GM12878 (cell line): Measurements from ENCODE around the gene SLC35E1. TPM values are rescaled to one million over a fixed set of nuclear protein-coding genes. Genes with fewer than 3 reads are reported as not detected.

Experiments used
- ATAC-seq: fragments of 200-7000 bp; cut with Tn5 transposase; 3 replicates; pipeline ENCODE4 v1.9.1; 2020; ENCODE audit warnings: mild to moderate bottlenecking, moderate library complexity
- BruUV-seq: library from RNA; stranded (reverse); fragments of 400-500 nt; replicated peaks from 2 replicates; lab custom pipeline; 2021; lab: Mats Ljungman, UMichigan
- CTCF ChIA-PET: fragments of 300-600 bp; sonication (Branson Sonifier 250); formaldehyde crosslinking; extraction: SDS; loops from one replicate; lab custom pipeline; 2021; ENCODE audit warnings: inconsistent platforms; lab: Yijun Ruan, JAX
- POLR2A ChIA-PET: fragments of 350-600 bp; formaldehyde crosslinking; extraction: SDS; loops from one replicate; lab custom pipeline; 2021; ENCODE audit warnings: inconsistent platforms; lab: Charles Lee
- RAD21 ChIA-PET: fragments of 300-600 bp; sonication (Branson Sonifier 250); formaldehyde crosslinking; loops from one replicate; lab custom pipeline; 2023; ENCODE audit warnings: antibody characterized with exemption; ENCODE audit not compliant: unreplicated experiment; lab: Charles Lee
- SMC1A ChIA-PET: fragments of 300-600 bp; sonication (Branson Sonifier 250); formaldehyde crosslinking; loops from one replicate; lab custom pipeline; 2023; ENCODE audit not compliant: unreplicated experiment, uncharacterized antibody; lab: Charles Lee
- DNase-seq: peaks from one replicate; pipeline ENCODE4 v3.0.0-alpha.2; 2011; ENCODE audit warnings: low read depth, low spot score
- FAIRE-seq: peaks from 3 replicates; lab custom pipeline; 2011; peaks lifted over from hg19 to GRCh38; lab: Jason Lieb, UNC
- H2AFZ ChIP-seq: 2 replicates; pipeline ENCODE4 v1.6.0; 2011; ENCODE audit warnings: low read depth, low read length, control low read depth; ENCODE audit not compliant: control insufficient read depth
- H3K27ac ChIP-seq: 2 replicates; pipeline ENCODE4 v1.5.1; 2011; ENCODE audit warnings: control low read depth; ENCODE audit not compliant: control insufficient read depth, insufficient read depth
- H3K27me3 ChIP-seq, 2 experiments: replicated peaks in 1 of 2; 2 replicates each; pipeline versions ENCODE4 v1.6.0 to v1.6.1; 2011; ENCODE audit warnings: low read length in 1 of 2; ENCODE audit not compliant: control insufficient read depth in 2 of 2, insufficient read depth in 2 of 2
- H3K36me3 ChIP-seq, 2 experiments: 2 replicates each; pipeline ENCODE4 v1.5.1; 2011; ENCODE audit warnings: low read length in 1 of 2; ENCODE audit not compliant: control insufficient read depth in 2 of 2, insufficient read depth in 2 of 2
- H3K4me1 ChIP-seq: 2 replicates; pipeline ENCODE4 v1.6.1; 2011; ENCODE audit warnings: mild to moderate bottlenecking, low read length, moderate library complexity, mixed read lengths; ENCODE audit not compliant: control insufficient read depth, insufficient read depth
- H3K4me2 ChIP-seq: 2 replicates; pipeline ENCODE4 v1.6.0; 2011; ENCODE audit warnings: control low read depth; ENCODE audit not compliant: control insufficient read depth, insufficient read depth
- H3K4me3 ChIP-seq: fragments of 200-600 bp; sonication (generic); 2 replicates; pipeline ENCODE4 v1.5.1; 2016
- H3K79me2 ChIP-seq: 2 replicates; pipeline ENCODE4 v1.6.0; 2011; ENCODE audit warnings: low read length; ENCODE audit not compliant: control insufficient read depth, insufficient read depth
- H3K9ac ChIP-seq: 2 replicates; pipeline ENCODE4 v1.8.0; 2011; ENCODE audit warnings: low read length, control low read depth, mixed read lengths; ENCODE audit not compliant: control insufficient read depth, insufficient read depth
- H3K9me3 ChIP-seq: replicated peaks from 3 replicates; pipeline ENCODE4 v1.5.1; 2011; ENCODE audit warnings: mild to moderate bottlenecking, low read length; ENCODE audit not compliant: control insufficient read depth, insufficient read depth
- H4K20me1 ChIP-seq: 2 replicates; pipeline ENCODE4 v1.6.0; 2011; ENCODE audit not compliant: control insufficient read depth, insufficient read depth
- BACH1 ChIP-seq: fragments of 450-650 bp; IDR thresholded peaks from 2 replicates; pipeline ENCODE4 v1.6.1; 2017; ENCODE audit warnings: mild to moderate bottlenecking, borderline replicate concordance
- CHD1 ChIP-seq: IDR thresholded peaks from 2 replicates; pipeline ENCODE4 v1.6.1; 2012; ENCODE audit warnings: low read depth, low read length, improper control_type of control experiment
- CUX1 ChIP-seq: IDR thresholded peaks from 2 replicates; pipeline ENCODE4 v1.6.1; 2012; ENCODE audit warnings: improper control_type of control experiment, low read depth, low read length; ENCODE audit not compliant: insufficient replicate concordance
- HCFC1 ChIP-seq: fragments of 150-350 bp; IDR thresholded peaks from 2 replicates; pipeline ENCODE4 v1.6.1; 2014; ENCODE audit warnings: low read length
- HDGF ChIP-seq: fragments of 450-650 bp; IDR thresholded peaks from 2 replicates; pipeline ENCODE4 v1.6.1; 2016; ENCODE audit warnings: antibody characterized with exemption
- NBN ChIP-seq: fragments of 450-650 bp; IDR thresholded peaks from 2 replicates; pipeline ENCODE4 v1.6.1; 2016
- NFYB ChIP-seq: IDR thresholded peaks from 2 replicates; pipeline ENCODE4 v1.6.1; 2011; ENCODE audit warnings: low read depth, mild to moderate bottlenecking, low read length, improper control_type of control experiment, moderate library complexity; ENCODE audit not compliant: insufficient read depth
- POLR2A ChIP-seq: IDR thresholded peaks from 2 replicates; pipeline ENCODE4 v1.6.1; 2011; ENCODE audit warnings: low read depth, mild to moderate bottlenecking, low read length
- RAD21 ChIP-seq: IDR thresholded peaks from 2 replicates; pipeline ENCODE4 v1.6.1; 2011; ENCODE audit warnings: mild to moderate bottlenecking, low read depth, low read length, moderate library complexity; ENCODE audit not compliant: insufficient read depth
- REST ChIP-seq: IDR thresholded peaks from 2 replicates; pipeline ENCODE4 v1.6.1; 2012; ENCODE audit warnings: mild to moderate bottlenecking, low read depth, low read length
- RFX5 ChIP-seq: IDR thresholded peaks from 2 replicates; pipeline ENCODE4 v1.6.1; 2011; ENCODE audit warnings: low read depth, low read length, improper control_type of control experiment
- RUNX3 ChIP-seq: IDR thresholded peaks from 2 replicates; pipeline ENCODE4 v1.6.1; 2012; ENCODE audit warnings: low read length, inconsistent platforms
- ZNF217 ChIP-seq: fragments of 450-650 bp; IDR thresholded peaks from 2 replicates; pipeline ENCODE4 v1.6.1; 2017; ENCODE audit warnings: antibody characterized with exemption, mild to moderate bottlenecking
- WGBS: methylation state at CpG from one replicate; pipeline ENCODE4 v1.1.6; 2016; ENCODE audit warnings: low lambda C conversion rate; ENCODE audit not compliant: insufficient replicate concordance, insufficient coverage; ENCODE audit errors: missing lambda C conversion rate; 5-methylcytosine and 5-hydroxymethylcytosine counted together
- in situ Hi-C: fragments of 300-500 bp; cut with MboI; formaldehyde crosslinking; loops from 9 replicates; pipeline ENCODE4 v1.14.3; 2018; ENCODE audit warnings: mixed read lengths
- intact Hi-C: fragments of 100-400 bp; cut with micrococcal nuclease; formaldehyde crosslinking; loops from one replicate; pipeline ENCODE4 v1.14.2; 2022; ENCODE audit not compliant: unreplicated experiment
- polyA plus RNA-seq, 11 experiments: library from polyadenylated mRNA; depleted of rRNA in 4 of 11; unstranded in 6 of 11; stranded (reverse) in 5 of 11; fragments of >200 nt; fragmentation: Nextera tagmentation in 4 of 11; fragmentation: Illumina TruSeq in 1 of 11; extraction: Ambion mirVana in 4 of 11; extraction: Trizol in 1 of 11; gene quantifications; 1 replicate in 1 of 11; 2 replicates in 10 of 11; pipeline versions ENCODE4 v1.2.1 to v1.2.3, GENCODE V29; 2011 to 2016; ENCODE audit warnings: inconsistent platforms in 2 of 11, missing spikeins in 2 of 11, low read depth in 1 of 11
- total RNA-seq, 4 experiments: library from RNA; depleted of rRNA in 3 of 4; stranded (reverse); fragments of >200 nt in 3 of 4; fragmentation: Illumina TruSeq in 1 of 4; extraction: Trizol in 1 of 4; gene quantifications; 2 replicates each; pipeline versions ENCODE4 v1.2.1 to v1.2.3, GENCODE V29; 2013 to 2021

The SLC35E1 gene
- total and polyA plus RNA-seq, 10 of the 15 experiments (the other 5 are each of a cell fraction or from before 2014, with no cell fraction given) = 11.3 to 37.7 (median 22.1) TPM

GRCh38 chr19:16544473-16545231 is 27.6 kb downstream of the SLC35E1 start:
- no peak for DNase-seq
- Histone ChIP-seq H3K27ac (peak overlapping the region; percentile 58), H4K20me1 (peaks cover 4% of the 10 kb centered on the region; the same call in 1 of the 2 replicates), H3K4me3 (peak overlapping the region; percentile 18; the same call in 1 of the 2 replicates), H3K4me2 (peak overlapping the region; percentile 79), H3K79me2 (peaks cover 55% of the 10 kb centered on the region), H3K9me3 (no peaks in the 10 kb centered on the region; the same call in 2 of the 3 replicates), H3K9ac (peak overlapping the region; percentile 0; the same call in 1 of the 2 replicates), H3K4me1 (peaks cover 34% of the 10 kb centered on the region), H3K27me3 (no peaks in the 10 kb centered on the region), H3K36me3 (peaks cover 0 to 7% of the 10 kb centered on the region in 2 experiments; a peak in 2 of 4 replicates), H2AFZ (no peak overlapping the region)
- no TSS peak for BruUV-seq
- 21% methylated on average over 11 of the region's 11 CpGs for WGBS
- intact Hi-C loops = loop anchor here (5.0 to 10.0 kb wide), 2 partner anchors 78 to 100 kb away; no protein-coding TSS in a partner anchor
- POLR2A ChIA-PET = interaction anchor here (1.2 to 6.1 kb wide), 3 partner anchors 29 to 79 kb away, joined by 3 to 72 read pairs (median 5); no protein-coding TSS in a partner anchor
- RAD21 ChIA-PET = interaction anchor here (0.9 to 2.7 kb wide), 4 partner anchors 35 to 79 kb away, joined by 3 to 20 read pairs (median 6); no protein-coding TSS in a partner anchor
- CTCF ChIA-PET = interaction anchor here (1.3 kb wide), 1 partner anchor 80 kb away, joined by 3 read pairs; no protein-coding TSS in a partner anchor
- ATAC-seq = peak; percentile 26
- in situ Hi-C loops = no loop called here
- SMC1A ChIA-PET = interaction anchor here (0.6 to 2.1 kb wide), 7 partner anchors 40 to 149 kb away, joined by 3 to 11 read pairs (median 4); no protein-coding TSS in a partner anchor
- FAIRE-seq = no peak
- TF ChIP-seq NFYB (no peak), POLR2A (no peak), RFX5 (no peak), HDGF (peak; percentile 44; the same call in 1 of the 2 replicates), CUX1 (no peak), REST (no peak), CHD1 (no peak), ZNF217 (no peak), HCFC1 (no peak), BACH1 (no peak), NBN (0 out of 2 replicates have a peak, but pooled peaks have one; percentile 22), RUNX3 (peak; percentile 54; the same call in 1 of the 2 replicates), RAD21 (no peak)
